Sigmoid colon (tissue), 4 donors: ENCODE measurements around the gene IDE.

Source experiments
- EP300 ChIP-seq, 4 donors: sonication (generic); formaldehyde crosslinking; IDR thresholded peaks; one replicate each; pipeline ENCODE4 v1.6.1; 2017; ENCODE audit warnings: antibody characterized with exemption in 4 of 4
- POLR2A ChIP-seq, 2 donors: fragments of 450-650 bp; IDR thresholded peaks; one replicate each; pipeline ENCODE4 v1.6.1; 2016; ENCODE audit warnings: antibody characterized with exemption in 2 of 2, mild to moderate bottlenecking in 2 of 2, moderate library complexity in 2 of 2
- POLR2AphosphoS5 ChIP-seq, 4 donors: sonication (generic); formaldehyde crosslinking; IDR thresholded peaks; one replicate each; pipeline ENCODE4 v1.6.1; 2017; ENCODE audit warnings: antibody characterized with exemption in 4 of 4
- TF ChIP-seq, protein P1 (sequence below), 4 experiments: fragments of 450-650 bp in 3 of 4; fragments of 200-600 bp in 1 of 4; IDR thresholded peaks; one replicate each; pipeline ENCODE4 v1.5.1; 2016 to 2019; ENCODE audit warnings: antibody characterized with exemption in 4 of 4, mild to moderate bottlenecking in 3 of 4, moderate library complexity in 2 of 4

DNA sequence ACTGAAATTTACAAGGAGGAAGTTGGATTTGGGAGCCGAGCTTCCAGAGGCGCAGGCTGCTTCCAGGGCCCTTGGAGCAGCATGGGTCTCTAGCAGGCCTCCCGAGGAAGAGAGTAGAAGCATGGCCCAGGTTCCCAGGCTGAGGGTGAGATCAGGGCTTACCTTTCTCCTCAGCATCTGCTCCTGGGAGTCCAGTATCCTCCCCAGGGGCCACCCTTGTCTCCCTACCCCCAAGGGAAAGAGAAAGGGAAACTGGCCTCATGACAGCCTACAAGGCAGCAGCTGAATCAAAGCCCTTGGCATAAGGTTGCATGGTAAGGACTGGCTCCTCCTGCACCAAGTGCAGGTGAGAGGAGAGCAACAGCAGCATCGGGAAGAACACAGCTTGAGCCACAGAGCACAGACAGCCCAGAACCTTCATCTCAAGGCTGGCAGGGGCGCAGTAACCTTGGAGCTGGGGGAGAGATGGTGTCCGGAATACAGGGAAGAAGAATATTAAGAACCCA, 168.4 kb downstream of the IDE start:
- TF ChIP-seq, protein P1, sequence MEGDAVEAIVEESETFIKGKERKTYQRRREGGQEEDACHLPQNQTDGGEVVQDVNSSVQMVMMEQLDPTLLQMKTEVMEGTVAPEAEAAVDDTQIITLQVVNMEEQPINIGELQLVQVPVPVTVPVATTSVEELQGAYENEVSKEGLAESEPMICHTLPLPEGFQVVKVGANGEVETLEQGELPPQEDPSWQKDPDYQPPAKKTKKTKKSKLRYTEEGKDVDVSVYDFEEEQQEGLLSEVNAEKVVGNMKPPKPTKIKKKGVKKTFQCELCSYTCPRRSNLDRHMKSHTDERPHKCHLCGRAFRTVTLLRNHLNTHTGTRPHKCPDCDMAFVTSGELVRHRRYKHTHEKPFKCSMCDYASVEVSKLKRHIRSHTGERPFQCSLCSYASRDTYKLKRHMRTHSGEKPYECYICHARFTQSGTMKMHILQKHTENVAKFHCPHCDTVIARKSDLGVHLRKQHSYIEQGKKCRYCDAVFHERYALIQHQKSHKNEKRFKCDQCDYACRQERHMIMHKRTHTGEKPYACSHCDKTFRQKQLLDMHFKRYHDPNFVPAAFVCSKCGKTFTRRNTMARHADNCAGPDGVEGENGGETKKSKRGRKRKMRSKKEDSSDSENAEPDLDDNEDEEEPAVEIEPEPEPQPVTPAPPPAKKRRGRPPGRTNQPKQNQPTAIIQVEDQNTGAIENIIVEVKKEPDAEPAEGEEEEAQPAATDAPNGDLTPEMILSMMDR (IDR thresholded peaks at IDR 0.05), result no peak
- TF ChIP-seq POLR2A (IDR thresholded peaks at IDR 0.05) (no peak), EP300 (IDR thresholded peaks at IDR 0.05) (no peak), POLR2AphosphoS5 (IDR thresholded peaks at IDR 0.05) (no peak)
